ENCODE measurements around the gene KCNJ14. TPM values are rescaled to one million over a fixed set of nuclear protein-coding genes. Genes with fewer than 3 reads are reported as not detected.
A peak's percentile ranks its signal among the peaks of the same experiment; 100 is the strongest.

Gene KCNJ14
- total RNA-seq, 1 donor from 2014 or later = 1.4 TPM

GRCh38 chr19:48492925-48493717 is 37.7 kb downstream of the KCNJ14 start:
- TF ChIP-seq CTCF (IDR thresholded peaks at IDR 0.05; ENCODE audit: insufficient read depth, low read depth, low read length) (no peak), EZH2 (IDR thresholded peaks at IDR 0.05; ENCODE audit: insufficient read depth, low read length) (no peak)
- no peak for FAIRE-seq
- Mint-ChIP-seq H3K27ac (ENCODE audit: unreplicated experiment) (peak overlapping the region; percentile 78), H3K27me3 (ENCODE audit: low read depth, unreplicated experiment) (peaks cover 8% of the 10 kb centered on the region), H3K4me3 (ENCODE audit: unreplicated experiment) (peak overlapping the region; percentile 76), H3K36me3 (ENCODE audit: low read depth, unreplicated experiment) (peaks cover 2% of the 10 kb centered on the region), H3K9me3 (ENCODE audit: unreplicated experiment) (peaks cover 5% of the 10 kb centered on the region), H3K4me1 (ENCODE audit: low read depth, unreplicated experiment) (peaks cover 11% of the 10 kb centered on the region)
- peak; percentile 83 for DNase-seq (ENCODE audit: low read depth)
- H2AFZ ChIP-seq (ENCODE audit: low read depth, low read length) = peak overlapping the region; percentile 96
- H3K4me3 ChIP-seq (ENCODE audit: insufficient read depth, low read depth, low read length) = peak overlapping the region; percentile 60
- no peaks in the 10 kb centered on the region for H3K36me3 ChIP-seq (ENCODE audit: insufficient read depth, low read length)
- H3K27ac ChIP-seq (ENCODE audit: low read depth, low read length) = no peak overlapping the region
- H3K9ac ChIP-seq (ENCODE audit: low read length) = peak overlapping the region; percentile 74
- peak overlapping the region; percentile 89 for H3K4me2 ChIP-seq (ENCODE audit: low read length)
- H3K4me1 ChIP-seq (ENCODE audit: insufficient read depth, low read length) = peaks cover 4% of the 10 kb centered on the region
- H3K27me3 ChIP-seq (ENCODE audit: insufficient read depth, low read length) = peaks cover 6% of the 10 kb centered on the region
- no peaks in the 10 kb centered on the region for H4K20me1 ChIP-seq (ENCODE audit: insufficient read depth, low read length)
- H3K79me2 ChIP-seq (ENCODE audit: insufficient read depth, low read length) = no peaks in the 10 kb centered on the region
- no peaks in the 10 kb centered on the region for H3K9me3 ChIP-seq (ENCODE audit: insufficient read depth, low read depth, low read length)

GRCh38 chr19:48493718-48494401 is 38.5 kb downstream of the KCNJ14 start:
- TF ChIP-seq CTCF (IDR thresholded peaks at IDR 0.05; ENCODE audit: insufficient read depth, low read depth, low read length) = no peak
- no peak for TF ChIP-seq EZH2 (IDR thresholded peaks at IDR 0.05; ENCODE audit: insufficient read depth, low read length)
- H3K79me2 ChIP-seq (ENCODE audit: insufficient read depth, low read length) = no peaks in the 10 kb centered on the region
- H2AFZ ChIP-seq (ENCODE audit: low read depth, low read length) = peak overlapping the region; percentile 96
- Mint-ChIP-seq H3K9me3 (ENCODE audit: unreplicated experiment) (peaks cover 5% of the 10 kb centered on the region), H3K4me3 (ENCODE audit: unreplicated experiment) (peak overlapping the region; percentile 85), H3K27me3 (ENCODE audit: low read depth, unreplicated experiment) (peaks cover 8% of the 10 kb centered on the region), H3K36me3 (ENCODE audit: low read depth, unreplicated experiment) (peaks cover 2% of the 10 kb centered on the region), H3K4me1 (ENCODE audit: low read depth, unreplicated experiment) (peaks cover 7% of the 10 kb centered on the region), H3K27ac (ENCODE audit: unreplicated experiment) (peak overlapping the region; percentile 78)
- H3K36me3 ChIP-seq (ENCODE audit: insufficient read depth, low read length) = no peaks in the 10 kb centered on the region
- H3K4me3 ChIP-seq (ENCODE audit: insufficient read depth, low read depth, low read length) = peak overlapping the region; percentile 60
- H4K20me1 ChIP-seq (ENCODE audit: insufficient read depth, low read length) = no peaks in the 10 kb centered on the region
- DNase-seq (ENCODE audit: low read depth) = no peak
- H3K27ac ChIP-seq (ENCODE audit: low read depth, low read length) = no peak overlapping the region
- H3K9me3 ChIP-seq (ENCODE audit: insufficient read depth, low read depth, low read length) = no peaks in the 10 kb centered on the region
- no peak for FAIRE-seq
- H3K4me2 ChIP-seq (ENCODE audit: low read length) = peak overlapping the region; percentile 89
- H3K27me3 ChIP-seq (ENCODE audit: insufficient read depth, low read length) = peaks cover 8% of the 10 kb centered on the region
- H3K9ac ChIP-seq (ENCODE audit: low read length) = peak overlapping the region; percentile 74
- H3K4me1 ChIP-seq (ENCODE audit: insufficient read depth, low read length) = no peaks in the 10 kb centered on the region
